ENCODE data around the gene SNX9.
"Not testable (repeated sequence)": the region's sequence is repeated elsewhere in the genome, so short reads cannot be mapped to it uniquely, and the experiment has no call there.

Gene SNX9

DNA sequence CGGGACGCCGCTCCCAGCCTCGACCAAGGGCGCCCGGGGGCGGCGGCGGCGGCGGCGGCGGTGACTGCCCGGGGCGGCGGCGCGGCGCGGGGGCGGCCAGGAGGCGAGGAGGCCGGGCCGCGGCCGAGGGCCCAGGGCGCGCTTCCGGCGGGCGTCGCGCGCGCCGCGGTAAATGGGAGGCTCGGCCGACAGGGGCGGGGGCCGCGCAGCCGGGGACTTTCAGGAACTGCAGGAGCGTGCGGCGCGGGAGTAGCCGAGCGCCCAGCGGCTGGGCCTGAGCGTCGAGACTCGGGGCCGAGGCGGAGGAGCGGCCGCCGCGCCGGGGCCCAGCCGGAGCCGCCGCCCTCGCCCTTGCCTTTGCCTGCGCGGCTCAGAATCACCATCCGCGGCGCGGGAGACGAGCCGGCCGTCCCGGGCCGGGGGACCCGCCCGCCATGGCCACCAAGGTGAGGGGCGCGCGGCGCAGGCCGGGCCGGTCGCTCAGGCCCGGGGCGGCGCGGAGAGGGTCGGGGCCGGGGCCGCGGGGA lies at the start of gene SNX9:
Gene SNX9 (plus strand): TSS at position 246 of the 527 bp plus-strand sequence. CDS start 189 bp downstream, at position 435.
- DNase-seq: peak; percentile 56

DNA sequence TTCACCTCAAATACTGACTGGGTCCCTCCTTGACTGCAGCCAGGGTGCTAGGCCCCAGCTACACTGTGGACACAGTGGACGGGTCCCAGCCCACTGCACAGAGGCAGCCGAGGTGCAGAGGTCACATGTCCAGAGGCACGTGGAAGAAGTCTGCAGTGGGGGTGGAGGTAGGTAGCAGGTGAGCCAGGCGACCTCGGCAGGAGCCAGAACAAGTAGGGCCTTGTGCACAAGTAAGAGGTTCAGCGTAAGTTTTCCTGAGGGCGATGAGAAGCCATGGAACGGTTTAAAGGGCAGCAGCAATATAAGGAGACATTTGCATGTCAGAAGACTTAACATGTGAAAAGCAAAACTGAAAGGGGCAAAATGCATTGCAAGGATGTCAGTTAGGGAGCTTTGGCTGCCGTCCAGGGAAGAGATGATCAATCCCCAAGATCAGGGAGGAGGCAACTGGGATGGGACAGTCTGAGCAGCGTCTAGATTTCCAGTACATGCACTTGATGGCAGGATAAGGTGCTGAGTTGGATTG lies 49.7 kb upstream of the SNX9 start:
- no peak for DNase-seq

GRCh38 chr6:157774153-157775135 lies 48.6 kb upstream of the SNX9 start:
- no peak for DNase-seq

DNA sequence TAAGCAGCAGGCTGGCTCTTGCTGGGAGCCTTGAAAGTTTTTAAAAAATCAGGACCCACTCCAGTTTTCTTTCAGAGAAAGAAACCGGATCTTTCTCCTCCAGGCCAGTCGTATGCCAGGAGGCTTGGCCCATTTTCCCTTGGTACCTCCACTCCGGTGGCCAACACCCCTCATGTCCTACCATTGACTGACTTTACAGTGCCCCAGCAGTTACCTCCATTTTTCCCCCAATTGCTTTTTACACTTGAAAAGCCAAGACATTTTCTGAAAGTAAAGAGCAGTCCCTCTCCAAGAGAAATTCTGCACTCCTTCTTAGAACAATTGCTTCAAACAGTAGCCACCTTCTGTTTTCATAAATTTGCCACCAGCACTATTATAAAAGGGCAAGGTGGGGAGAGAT lies 47.7 kb upstream of the SNX9 start:
- DNase-seq: no peak

DNA sequence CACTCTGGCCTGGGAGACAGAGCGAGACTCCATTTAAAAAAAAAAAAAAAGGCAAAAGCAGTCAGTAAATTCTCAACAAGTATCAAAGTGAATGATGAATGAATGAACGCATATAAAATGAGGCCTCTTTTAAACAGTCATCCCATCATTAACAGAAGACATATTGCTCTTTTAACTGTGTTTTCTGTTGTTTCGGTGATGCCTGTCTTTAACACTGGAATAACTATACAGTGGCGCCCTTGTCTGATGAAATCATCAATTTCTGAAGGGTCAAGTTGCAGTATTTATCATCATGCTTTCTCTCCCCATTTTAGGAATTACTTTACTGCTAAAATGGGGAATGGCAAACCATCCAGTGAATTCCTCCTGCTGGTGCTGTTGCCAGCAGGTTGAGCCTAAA lies 45.7 kb upstream of the SNX9 start:
- no peak for DNase-seq

DNA sequence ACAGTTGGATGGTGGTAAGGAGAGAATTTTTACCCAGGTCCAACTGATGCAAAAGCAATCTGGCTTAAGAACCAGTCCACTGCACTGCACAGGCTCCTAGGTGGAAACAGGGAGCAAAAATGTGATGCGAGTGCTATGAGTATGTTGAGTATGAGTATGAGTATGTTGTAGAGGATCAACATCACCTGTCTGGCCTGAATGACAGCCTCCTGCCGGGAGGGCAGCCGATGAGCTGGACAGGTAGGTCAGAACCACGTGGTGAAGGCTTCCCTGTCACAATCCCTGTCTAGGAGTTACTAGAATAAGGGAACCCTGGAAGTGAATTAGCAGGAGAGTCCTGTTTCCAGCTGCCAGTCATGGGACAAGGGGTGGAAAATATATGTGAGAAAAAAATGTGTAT lies 44.3 kb upstream of the SNX9 start:
- no peak for DNase-seq

DNA sequence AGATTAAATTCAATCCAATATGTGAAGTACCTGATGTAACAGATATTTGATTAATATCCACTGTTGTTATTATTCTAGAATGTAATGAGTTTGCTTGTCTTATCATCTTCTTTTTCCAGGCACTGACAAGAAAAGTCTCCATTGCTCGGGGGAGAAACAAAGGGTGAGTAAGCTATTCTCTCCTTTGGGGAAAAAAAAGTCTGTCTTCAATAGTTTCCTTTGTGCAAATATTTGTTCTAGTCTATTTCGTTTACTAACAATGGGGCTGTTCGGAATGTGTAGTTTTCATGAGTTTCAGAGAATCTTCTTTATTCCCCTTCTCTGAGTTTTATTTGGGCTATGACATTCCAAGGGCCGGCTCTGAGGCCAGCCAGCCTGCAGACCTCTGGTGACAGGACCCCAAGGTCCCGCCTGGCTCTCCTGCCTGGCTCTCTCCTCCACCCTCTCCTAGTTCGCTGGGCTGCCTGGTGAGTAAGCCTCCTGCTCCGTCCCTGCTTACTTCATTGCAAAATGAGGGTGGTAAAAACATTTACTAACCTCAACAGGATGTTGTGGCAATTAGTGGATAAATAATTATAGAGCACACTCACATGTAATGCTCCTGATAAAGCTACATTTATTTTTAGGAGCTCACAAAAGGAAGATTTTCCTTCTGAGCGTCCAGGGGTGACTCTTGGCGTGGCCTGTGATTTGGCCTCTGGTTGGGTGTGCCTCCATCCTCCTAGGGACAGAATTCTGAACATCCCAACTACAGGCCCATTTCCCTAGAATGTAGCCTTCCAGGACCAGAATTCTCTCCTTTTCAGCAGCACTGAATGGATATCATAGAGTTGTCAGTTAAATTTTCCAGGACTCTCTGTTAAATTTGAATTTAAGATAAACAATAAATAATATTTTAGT lies 43.1 kb upstream of the SNX9 start:
- DNase-seq: no peak

GRCh38 chr6:157785636-157786035 lies 37.4 kb upstream of the SNX9 start:
- DNase-seq: no peak

GRCh38 chr6:157786221-157786620 lies 36.8 kb upstream of the SNX9 start:
- no peak for DNase-seq

GRCh38 chr6:157787080-157787479 lies 36.0 kb upstream of the SNX9 start:
- no peak for DNase-seq

GRCh38 chr6:157788180-157788579 lies 34.9 kb upstream of the SNX9 start:
- no peak for DNase-seq

DNA sequence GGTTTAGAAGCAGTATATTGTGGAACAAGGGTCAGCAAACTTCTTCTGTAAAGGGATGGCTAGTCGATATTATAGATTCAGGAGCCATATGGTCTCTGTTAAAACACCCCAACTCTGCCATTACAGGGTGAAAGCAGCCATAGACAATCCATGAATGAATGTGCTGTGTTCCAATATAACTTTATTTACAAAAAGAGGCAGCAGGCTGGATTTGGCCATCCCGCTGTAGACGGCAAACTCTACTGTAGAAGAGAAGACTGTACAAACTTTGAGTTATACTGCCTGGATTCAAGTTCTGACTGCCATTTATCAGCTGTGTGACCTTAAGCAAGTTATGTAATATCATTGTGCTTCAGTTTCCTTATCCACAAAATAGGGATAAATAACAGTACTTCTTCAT lies 33.7 kb upstream of the SNX9 start:
- DNase-seq: no peak

- no peak for DNase-seq
These were observed 33.2 kb upstream of the SNX9 start for GRCh38 chr6:157789861-157790260.

DNA sequence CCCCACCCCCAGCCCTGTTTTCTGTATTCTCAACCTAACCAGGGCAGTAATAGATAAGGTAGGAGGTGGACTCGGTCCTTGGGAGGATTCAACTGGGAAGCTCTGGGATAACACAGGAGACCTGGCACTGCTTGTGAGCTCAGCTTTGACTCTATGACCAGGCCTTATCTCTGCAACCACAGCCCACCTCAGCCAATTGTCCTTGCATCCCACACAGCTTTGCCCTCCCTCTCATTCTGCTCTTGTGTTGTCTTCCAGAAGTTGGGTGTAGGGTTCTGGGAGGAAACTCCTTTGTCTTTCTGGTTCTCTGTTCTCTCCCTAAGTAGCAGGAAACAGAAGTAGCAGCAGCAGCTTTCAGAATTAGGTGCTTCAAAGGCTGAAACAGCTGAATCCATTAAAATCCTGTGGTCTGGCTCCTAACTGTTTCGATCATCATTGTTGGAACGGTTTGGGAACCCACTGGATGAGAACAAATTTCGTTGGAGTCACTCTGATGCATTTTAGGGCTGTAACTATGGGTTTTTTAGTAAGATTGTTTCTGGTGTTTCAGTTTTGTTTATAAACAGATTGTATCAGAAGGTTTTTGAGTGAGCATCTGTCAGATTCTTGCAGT lies 32.4 kb upstream of the SNX9 start:
- DNase-seq: no peak

- DNase-seq: no peak
These were observed 31.6 kb upstream of the SNX9 start for GRCh38 chr6:157791450-157791849.

DNA sequence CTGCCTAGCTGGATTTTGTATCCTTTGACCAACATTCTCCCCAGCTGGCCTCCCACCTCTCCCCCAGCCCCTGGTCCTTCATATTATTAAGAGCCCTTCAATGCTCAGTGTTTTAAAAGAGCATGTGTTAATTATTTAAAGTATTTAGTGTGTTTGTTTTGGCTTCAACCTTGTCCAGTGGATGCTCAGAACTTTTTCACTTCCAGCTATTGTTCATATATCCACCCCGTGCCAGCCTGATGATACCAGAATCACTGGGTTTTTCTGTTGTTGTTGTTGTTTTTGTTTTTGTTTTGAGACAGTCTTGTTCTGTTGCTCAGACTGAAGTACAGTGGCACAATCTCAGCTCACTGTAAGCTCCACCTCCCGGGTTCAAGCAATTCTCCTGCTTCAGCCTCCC lies 30.4 kb upstream of the SNX9 start:
- DNase-seq: no peak

DNA sequence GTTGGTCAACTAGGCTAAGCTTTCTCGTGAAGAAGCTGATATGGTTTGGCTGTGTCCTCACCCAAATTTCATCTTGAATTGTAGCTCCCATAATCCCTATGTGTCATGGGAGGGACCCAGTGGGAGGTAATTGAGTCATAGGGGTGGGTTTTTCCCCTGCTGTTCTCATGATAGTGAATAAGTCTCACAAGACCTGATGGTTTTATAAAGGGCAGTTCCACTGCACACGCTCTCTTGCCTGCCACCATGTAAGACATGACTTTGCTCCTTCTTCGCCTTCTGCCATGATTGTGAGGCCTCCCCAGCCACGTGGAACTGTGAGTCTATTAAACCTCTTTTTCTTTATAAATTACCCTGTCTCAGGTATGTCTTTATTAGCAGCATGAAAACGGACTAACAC lies 29.0 kb upstream of the SNX9 start:
- not testable (repeated sequence) for DNase-seq

DNA sequence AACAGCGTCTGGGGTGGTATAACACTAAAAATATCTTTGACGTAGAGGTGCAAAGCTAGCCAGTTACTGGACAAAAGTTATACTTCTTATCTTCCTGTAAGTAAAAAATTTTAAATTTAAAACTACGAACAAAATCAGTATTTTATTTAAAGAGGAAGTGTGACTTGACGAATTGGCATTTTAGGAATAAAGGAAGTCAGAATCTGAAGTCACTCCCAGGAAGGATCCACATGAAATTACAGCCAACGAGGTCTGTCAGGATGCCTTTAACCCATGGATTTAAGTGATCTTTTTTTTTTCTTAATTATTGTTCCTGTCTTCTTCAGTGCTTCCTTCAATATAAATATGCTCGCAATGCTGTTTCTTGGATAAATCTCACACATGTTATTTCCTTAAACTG lies 27.2 kb upstream of the SNX9 start:
- DNase-seq: no peak

DNA sequence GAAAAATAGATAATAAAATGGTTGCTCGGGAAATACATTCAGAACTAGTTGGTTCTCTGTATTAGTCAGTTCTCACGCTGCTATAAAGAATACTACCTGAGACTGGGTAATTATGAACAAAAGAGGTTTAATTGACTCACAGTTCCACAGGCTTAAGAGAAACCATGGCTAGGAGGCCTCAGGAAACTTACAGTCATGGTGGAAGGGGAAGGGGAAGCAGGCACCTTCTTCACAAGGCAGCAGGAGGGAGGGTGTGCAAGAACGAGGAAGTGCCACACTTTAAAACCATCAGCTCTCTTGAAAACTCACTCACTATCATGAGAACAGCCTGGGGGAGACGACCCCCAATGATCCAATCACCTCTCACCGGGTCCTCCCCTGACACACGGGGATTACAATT lies 24.2 kb upstream of the SNX9 start:
- no peak for DNase-seq

DNA sequence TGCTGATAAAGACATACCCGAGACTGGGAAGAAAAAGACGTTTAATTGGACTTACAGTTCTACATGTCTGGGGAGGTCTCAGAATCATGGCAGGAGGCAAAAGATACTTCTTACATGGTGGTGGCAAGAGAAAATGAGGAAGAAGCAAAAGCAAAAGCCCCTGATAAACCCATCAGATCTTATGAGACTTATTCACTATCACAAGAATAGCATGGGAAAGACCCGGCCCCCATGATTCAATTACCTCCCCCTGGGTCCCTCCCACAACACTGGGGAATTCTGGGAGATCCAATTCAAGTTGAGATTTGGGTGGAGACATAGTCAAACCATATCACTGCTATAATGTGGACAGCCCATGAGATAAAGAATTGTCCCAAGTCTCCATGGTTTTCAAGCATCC lies 23.5 kb upstream of the SNX9 start:
- not testable (repeated sequence) for DNase-seq

DNA sequence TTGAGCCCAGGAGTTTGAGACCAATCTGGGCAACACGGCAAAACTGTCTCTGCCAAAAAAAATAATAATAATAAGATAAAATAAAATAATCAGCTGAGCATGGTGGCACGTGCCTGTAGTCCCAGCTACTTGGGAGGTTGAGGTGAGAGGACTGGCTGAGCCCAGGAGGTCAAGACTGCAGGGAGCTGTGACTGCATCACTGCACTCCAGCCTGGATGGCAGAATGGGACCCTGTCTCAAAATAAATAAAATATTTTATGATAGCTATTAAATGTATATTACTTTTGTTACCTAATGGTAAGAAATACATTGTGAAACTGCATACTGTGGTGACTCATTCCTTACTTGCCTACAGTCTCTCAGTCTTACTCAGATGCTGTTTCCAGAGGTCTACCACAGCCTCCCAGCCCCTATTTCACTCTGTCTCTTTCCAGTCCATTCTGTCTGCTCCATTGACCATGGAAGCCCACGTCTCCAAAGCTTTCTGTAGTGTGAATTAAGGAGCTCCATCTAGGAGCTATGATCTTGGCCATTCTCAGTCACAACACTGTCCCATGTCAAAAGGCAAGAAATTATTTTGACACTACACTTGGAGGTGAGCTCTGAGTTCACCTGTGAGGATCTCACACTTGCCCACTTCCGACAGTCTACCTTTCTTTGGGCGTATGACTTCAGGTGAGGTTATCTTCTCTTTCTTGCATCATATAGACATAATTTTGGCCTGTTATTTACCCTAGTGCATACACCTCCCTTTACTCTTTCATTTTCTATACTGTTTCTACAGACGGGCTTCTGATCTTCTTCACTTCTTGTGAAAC lies 22.4 kb upstream of the SNX9 start:
- DNase-seq: no peak

Data from NCI-H510A (cell line).